Stimulated activated CD8-positive, alpha-beta memory T cell treated with anti-CD3 and anti-CD28 coated beads, Interleukin-12 subunit alpha, Interleukin-12 subunit beta, amount 100 ng/mL, for 1 hour (primary cell): Measurements from ENCODE around the gene BPIFB6.

Experiments
- DNase-seq: peaks from one replicate; pipeline ENCODE4 v3.0.0-alpha.2; 2020; ENCODE audit warnings: low read depth

Gene BPIFB6, protein sequence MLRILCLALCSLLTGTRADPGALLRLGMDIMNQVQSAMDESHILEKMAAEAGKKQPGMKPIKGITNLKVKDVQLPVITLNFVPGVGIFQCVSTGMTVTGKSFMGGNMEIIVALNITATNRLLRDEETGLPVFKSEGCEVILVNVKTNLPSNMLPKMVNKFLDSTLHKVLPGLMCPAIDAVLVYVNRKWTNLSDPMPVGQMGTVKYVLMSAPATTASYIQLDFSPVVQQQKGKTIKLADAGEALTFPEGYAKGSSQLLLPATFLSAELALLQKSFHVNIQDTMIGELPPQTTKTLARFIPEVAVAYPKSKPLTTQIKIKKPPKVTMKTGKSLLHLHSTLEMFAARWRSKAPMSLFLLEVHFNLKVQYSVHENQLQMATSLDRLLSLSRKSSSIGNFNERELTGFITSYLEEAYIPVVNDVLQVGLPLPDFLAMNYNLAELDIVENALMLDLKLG

DNA sequence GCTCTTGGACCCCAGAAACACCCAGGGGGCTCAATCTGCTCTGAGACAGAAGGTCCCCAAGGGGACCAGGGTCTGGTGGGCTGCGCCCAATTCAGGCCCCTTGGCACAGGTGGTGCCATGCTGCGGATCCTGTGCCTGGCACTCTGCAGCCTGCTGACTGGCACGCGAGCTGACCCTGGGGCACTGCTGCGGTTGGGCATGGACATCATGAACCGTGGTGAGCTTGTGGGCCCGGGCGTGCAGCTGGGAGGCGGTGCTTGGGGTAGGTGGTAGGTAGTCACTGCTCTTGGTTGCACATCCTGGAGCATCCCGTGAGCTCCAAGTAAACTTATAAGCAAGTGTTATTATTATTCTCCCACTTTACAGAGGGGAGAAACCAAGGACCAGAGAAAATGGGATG lies at the start of gene BPIFB6:
Gene BPIFB6, plus strand, starts transcription at position 118 of the 400 bp plus-strand sequence. Its CDS starts 0 bp downstream, at position 118.
- DNase-seq = no peak

DNA sequence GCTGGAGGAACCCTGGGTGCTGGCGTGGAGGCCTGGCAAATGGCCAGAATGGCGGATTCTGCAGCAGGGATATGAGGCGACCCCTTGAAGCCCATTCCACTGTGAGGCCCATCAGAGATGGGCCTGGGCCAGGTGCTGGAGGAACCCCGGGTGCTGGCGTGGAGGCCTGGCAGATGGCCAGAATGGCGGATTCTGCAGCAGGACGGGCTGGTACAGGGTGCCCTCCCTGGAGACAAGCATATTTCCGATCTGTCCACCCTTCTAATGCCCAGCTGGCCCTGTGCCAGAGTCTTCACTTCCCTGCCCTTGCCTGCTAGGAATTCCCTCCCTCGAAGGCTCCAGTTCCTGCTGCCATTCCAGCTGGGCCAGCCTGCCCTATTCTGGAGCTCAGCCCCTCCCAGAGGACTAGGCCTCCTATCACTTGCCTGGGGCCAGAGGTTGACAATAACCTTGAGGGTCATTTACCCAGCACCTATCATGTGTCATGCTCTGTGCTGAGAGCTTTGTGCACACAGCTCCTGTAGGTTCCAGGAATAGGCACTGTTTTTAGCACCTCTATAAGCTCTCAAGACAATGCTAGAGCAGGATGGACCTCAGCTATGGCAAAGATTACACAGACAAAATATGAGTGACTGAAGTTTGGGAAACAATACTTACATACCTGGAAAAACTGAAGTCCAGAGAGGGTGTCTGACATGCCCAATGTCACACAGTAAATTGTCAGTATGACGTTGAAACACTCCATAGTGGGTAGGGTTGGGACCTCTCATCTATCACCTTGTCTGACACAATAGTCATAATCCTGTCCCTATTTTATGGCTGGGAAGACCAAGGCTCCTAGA lies 48.6 kb upstream of the BPIFB6 start:
- no peak for DNase-seq

DNA sequence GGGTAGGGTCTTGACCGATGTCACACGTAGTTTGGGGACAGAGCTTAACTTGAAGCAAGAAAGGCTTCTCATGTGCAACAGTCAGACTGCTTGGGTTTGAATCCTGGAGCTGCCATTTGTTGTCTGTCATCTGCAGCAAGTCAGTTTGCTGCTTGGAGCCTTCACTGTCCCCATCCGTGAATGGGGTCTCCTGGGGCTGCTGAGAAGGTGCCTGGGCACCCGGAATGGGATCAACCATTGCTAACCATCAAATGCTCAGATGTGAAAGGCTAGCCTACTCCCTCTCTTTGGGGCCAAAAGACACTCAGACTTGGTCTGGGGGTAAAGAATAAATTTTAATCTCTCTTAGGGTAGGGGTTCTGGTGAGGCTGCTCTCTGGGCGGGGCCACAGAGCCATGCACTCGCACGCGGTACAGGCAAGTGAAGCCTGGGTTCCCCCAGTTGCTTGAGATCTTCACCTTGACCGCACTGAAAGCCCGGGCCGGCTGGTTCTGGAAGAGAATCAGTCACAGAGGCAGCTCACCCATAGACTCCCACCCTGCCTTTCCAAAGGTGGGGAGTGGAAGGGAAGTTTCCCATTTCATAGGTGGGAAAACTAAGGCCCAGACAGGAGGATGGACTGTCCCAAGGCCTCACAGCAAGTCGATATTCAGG lies 47.9 kb upstream of the BPIFB6 start:
- no peak for DNase-seq

DNA sequence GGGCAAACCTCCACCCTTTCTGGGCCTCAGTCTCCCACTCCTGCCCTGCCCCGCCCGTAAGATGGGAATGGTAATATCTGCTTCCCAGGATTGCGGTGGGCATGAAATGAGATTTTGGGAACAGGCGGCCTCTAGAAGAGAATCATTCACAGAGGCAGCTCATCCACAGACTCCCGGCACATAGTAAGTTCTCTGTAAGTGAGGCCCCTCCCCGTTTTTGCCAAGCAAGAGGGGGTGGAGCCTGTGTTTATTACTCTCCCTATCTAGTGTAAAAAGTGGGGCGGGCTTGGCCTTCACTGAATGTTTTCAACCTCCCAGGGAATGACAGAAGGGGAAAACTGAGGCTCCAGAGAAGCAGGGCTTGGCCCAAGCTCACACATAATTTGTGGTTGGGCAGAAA lies 47.3 kb upstream of the BPIFB6 start:
- no peak for DNase-seq

DNA sequence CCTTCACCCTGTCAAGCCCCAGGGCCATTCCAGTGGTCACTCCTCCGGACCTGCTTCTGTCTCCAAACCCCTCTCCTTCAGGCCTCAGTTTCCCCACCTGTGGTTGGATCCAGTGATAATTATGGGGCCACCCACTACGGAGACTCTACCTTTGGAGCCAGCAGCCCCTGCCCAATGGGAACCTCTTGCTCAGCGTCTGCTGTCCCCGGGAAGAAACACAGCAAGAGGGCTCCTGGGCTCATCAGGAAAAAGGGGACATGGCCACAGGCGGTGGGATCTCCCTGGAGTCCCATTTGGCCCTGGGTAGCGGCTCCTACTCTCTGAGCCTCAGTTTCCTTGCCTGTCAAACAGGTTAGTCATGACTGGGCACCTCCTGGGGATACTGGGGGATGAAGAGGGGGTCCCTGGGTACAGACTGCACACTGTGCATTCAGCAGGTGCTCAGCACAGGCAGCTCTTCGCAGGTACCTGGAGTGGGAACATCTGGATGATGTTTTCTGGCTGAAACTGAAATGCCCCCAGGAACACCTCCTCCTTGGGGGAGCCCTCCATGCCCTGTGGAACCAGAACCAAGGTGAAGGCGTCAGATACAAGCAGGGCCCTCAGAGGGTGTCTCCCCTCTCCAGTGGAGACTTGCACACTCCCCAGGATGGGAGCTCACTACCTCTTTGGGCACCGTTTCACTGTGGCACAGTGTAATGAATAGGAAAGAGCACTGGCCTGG lies 46.7 kb upstream of the BPIFB6 start:
- no peak for DNase-seq

DNA sequence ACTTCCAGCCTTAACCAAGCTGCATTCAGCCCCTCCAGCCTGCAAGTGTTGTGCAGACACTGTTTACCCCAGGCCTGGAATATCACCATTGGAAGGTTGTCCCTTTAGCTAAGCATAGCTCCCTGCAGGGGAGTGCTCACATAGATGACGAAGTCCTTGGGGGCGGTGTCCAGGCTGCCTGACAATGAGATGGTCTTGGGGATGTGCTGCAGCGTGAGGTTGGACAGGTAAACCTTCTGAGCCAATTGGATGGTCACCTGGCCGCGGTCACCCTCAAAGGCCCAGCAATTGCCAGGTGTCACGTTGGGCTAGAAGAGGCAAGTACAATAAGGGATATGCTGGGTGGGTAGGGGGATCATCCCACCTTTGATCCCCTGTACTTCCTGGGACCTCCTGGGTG lies 45.9 kb upstream of the BPIFB6 start:
- DNase-seq = no peak

DNA sequence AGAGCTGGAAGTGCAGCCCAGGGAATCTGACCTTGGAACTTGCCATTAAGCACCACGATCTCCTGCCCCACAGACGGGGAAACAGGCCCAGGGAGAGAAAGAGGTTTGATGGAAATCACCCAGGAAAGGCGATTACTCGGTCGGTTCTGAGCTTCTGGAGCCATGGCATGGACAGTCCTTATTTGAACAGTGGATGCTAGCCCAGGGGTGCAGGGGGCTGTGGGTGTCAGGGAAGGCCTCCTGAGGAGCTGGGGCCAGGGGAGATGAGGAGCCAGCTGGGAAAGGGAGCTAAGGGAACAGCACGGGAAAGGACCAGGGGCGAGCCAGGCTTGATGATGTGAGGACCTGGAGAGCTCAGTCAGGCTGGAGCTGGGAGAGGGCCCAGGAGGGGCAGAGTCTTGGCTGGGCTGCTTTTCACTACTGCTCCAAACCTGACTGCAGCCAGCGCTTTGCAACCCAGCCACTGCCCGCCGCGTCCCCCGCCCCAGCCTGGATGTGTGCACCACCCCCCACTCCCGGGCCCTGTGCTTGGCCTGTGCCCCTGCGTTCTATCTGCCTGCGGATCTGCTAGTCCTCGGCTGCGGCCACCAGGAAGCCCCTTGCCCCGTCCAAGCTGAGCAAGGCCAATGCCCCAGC lies 45.0 kb upstream of the BPIFB6 start:
- DNase-seq = no peak

DNA sequence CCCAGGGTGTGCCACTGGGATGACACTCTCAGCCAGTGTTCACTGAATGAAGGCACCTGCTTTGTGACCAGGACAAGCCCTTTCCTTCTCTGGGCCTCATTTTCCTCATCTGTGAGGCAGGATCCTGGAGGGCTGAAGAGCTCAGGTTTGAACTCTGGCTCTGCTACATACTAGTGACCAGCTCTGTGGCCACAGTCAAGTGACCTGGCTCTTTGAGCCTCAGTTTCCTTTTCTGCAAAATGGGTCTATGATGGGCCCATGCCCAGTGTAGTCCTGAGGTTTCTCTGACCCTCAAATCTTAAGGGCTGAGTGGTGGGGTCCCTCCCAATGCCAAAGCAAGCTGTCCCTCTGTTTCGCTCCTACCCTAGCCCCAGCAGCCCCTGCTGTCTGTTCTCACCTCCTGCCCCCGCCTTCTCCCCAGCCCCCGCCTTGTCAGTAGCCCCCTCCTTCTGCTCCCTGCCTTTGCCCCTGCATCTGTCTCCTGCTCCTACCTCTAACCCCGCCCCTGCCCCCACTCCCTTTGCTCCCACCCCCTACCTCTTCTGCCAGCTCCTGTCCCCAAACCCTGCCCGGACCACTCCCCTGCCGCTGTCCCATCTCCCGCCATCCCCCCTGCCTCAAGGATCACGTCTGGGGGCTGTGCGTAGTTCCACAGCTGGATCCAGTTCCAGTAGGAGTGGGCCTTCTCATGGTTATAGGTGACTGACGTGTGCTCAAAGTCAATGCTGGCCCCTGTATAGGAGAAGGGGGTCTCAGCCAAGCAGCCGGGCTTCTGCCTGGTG lies 44.2 kb upstream of the BPIFB6 start:
- DNase-seq = no peak

DNA sequence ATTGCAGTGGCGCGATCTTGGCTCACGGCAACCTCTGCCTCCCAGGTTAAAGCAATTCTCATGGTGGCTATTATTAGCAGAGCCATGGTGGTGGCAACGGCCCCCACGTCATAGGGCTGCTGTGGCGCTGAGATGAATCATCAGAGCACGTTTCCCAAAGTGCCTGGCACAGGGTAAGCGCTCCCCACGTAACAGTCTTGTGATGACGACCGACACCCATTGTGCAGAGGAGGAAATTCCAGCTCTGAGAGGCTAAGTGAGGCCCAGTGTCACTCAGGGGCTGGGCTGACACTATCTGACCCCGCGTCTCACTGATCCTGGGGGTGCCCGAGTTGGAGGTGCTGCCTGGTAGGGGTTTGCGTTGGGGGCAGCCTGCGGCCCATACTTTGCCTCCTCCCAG lies 43.4 kb upstream of the BPIFB6 start:
- DNase-seq = no peak

DNA sequence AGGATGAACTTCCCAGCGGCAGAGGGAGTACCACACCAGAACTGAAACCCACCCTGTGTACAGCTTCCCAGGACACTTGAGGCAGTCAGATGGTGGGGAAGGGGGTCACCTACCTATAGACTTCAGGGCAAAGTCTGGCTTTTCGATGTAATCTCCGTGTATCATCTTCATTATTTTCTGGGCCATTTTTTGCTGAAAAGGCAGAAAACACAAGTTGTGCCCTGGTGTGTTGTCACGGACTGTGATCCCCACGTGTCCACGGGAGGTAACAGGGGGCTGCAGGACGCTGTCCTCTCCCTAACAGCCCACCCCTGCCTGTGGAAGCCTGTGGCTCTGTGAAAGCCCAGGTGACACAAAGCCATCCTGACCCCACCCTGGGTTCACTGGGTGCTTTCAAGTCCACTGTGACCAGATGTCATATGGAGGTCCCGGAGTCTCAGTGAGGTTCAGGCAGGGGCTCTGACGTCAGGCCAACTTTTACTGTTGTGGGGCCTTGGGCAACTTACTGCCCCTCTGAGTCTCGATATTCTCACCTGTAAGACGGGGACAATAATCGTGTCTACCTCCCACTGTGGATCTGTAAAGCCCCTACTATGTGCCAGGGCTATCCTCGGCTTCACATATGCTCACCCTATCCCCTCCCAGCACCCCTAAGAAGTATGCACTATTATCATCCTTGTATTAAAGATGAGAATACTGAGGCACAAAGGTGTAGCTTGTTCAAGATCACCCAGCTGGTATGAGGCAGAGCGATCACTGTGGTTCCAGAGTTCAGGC lies 41.8 kb upstream of the BPIFB6 start:
- DNase-seq = no peak

DNA sequence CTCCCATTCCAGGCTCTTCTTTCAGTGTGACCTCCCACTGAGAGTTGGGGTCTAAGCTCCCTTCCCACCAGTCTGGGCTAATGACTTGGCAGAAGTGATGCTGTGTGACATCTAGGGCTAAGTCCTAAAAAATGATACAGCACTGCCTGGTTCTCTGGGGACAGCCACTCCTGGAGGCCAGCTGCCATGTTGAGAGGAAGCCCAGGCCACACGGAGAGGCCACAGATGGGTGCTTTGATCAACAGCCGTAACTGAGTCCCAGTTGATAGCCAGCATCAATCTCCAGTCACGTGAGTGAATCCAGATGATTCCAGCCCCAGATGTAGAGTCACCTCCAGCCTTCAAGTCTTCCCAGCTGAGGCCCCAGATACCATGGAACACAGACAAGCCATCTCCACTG lies 41.0 kb upstream of the BPIFB6 start:
- DNase-seq = no peak

DNA sequence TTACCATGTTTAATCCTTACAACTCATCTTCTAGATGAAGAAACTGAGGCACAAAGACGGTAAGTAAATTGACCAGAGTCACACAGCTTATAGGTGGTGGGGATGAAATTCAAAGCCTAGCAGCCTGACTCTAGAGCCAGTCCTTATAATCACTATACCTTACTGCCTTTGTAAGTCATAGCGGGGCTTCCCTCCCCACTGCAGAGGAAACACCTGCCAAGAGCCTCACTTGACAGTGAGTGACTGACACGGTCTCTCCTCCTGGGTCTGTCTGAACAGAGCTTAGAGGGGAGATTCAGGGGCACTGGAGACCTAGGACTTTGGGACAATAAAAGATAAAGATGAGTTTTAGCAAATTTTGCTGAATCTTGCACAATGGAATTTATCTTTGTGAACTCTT lies 40.1 kb upstream of the BPIFB6 start:
- DNase-seq = no peak

DNA sequence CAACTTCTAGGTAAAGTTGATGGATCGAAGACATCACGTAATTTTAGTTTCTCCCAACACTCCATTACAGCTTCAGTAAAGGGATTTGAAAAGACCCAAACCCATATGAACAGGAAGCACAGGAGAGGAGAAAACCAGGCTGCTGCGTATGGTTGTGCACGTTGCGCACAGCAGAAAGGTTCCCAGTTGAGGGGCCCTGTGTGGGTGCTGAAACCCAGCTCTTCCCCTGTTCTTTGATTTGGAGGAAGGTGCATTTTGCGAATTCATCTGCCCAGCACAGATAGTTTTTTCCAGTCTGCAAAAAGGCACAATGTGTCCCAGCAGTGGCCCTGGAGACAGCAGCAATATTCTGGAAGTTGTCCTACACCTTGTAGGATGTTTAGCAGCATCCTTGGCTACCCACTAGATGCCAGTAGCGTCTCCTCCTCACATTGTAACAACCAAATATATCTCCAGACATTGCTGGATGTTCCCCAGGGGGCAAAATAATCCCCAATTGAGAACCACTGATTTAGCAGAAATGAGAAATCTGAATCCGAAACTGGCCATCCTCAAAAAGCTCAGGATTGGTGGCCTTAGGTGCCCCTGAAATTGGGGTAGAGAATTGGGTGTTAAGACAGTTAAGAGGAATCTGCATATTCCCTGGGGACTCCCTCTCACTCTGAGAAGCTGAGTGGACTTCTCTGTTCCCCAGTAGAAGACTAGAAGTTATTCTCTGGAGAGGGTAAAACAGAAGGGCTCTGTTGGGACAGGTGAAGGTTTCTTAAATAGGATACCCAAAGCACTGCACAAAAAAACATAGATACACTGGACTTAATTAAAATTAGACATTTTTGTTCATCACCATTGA lies 39.4 kb upstream of the BPIFB6 start:
- no peak for DNase-seq

DNA sequence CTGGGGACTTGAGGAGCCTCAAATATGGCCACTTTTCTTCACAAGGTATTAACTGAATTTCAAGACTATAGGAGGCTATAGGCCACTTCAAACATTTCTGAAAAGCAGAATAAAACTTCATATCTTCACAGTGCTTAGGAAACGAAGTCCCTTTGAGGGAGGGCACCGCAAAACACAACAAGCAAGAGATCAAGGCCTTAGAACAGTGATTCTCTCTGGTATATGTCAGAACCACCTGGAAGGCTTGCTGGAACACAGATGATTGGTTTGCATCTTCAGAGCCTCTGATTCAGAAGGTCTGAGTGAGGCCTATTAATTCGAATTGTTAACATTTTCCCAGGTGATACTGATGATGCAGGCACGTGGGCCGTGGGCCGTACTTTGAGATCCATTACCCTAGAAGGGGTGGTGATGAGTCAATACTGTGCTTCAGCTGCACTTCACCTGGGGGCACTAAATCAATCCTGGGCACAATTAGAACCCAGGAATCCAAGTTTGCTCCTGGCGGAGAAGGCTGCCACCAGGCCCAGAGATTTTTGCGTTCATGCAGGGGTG lies 37.9 kb upstream of the BPIFB6 start:
- no peak for DNase-seq

DNA sequence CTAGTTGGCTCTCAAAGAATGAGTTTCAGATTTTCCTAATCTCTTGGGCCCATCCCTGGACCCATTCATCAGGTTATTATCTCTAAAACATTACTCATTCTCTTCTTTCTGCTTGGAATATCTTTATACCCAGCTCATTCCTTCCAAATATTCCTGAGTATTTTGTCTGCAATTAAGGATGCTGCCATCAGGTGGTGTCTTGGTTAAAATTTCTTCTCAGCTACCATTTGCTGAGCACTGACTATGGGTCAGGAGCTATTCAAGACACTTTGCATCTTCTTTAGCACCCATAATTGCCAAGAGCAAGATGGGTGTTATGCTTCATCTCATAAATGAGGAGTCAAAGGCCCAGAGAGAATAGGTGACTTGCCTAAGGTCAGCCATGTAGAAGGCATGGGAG lies 35.6 kb upstream of the BPIFB6 start:
- no peak for DNase-seq

DNA sequence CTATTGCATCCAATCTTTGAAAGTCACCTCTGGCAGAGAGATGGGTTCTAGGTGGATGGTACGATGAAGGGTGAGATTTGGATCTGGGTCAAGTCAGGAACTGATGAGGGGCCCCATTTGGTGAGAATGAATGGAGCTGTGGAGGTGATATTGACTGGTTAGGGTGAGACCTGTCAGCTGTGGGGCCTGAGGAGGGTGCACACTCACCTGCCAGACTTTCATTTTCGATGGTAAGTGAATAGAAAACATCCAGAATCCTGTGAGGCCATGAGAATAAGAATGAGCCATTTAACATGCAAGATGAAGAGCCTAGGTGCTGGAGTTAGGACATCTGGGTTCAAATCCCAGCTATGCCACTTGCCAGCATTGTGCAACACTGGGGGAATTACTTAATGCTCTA lies 34.0 kb upstream of the BPIFB6 start:
- no peak for DNase-seq

DNA sequence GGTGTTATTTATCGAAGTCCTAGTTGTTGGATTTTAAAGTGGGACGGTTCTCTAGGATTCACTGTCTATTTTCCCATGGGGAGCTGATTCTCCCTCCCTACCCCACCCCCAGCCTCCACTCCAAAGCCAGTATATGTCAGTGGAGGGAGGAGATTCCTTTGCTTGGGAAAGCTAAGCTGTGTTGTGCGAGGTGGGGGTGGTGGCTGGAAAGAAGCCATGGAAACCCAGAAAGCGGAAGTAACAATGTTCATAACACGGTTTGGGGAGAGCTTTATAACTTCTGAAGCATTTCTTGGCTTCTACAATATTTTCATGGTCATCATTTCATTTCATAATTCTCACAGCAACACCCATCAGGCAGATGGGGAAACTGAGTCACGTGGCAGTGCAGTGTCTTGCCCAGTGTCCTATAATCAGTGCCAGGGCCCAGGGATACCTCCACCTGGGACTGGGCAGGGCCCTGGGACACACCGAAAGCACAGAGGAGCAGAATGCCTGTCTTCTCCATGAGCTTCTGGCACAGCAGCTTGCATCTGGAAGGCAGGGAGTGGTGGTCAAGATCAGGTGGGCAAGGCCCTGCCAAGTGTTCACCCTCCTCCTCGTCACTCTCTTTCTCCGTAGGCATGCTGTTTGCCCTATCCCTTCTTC lies 31.7 kb upstream of the BPIFB6 start:
- no peak for DNase-seq

DNA sequence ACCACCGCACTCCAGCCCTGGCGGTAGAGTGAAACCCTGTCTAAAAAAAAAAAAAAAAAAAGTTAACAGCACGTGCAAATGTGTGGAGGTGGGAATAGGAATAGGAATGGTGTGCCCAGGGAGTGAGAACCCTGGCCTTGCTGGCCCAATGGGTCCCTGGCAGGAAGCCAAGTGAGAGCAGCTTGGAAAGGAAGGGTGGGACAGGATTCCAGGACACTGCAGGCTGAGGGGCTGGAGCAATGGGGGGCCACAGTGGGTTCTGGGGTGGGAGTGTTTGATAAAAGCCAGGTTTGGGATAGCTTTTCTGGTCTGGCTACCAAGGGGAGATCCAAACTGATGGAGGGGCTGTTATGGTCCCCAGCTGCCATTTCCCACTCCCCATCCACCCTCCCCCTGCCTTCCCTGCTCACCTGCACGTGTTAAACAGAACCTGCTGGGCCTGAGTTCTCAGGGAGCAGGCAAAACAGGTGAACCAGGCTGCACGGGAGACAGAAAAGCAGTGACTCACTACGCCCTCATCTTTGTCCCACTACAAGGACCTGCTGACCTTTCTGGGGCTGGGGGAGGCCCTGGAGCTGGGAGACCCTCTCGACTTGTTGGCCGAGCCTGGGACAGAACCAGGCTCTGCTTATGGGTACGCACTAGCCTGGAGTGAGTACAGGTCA lies 30.5 kb upstream of the BPIFB6 start:
- DNase-seq = no peak
